ENCODE data around the gene PARP12.

DNA sequence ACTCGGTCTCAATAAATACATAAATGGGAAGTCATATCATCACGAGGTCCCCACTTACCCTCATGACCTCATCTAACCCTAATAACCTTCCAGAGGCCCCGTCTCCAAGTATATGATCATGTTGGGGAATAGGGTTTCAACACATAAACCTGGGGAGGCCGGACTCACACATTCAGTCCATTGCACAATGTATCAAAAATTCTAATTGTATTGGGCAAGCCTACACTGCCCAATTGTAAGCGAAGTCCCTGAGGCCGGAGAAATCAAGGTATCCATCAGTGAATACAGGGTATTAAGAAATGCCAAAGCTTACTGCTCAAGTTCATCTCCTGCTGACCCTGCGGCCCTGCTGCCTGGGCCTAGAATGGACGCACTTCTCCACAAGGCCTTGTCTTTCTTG is 69.6 kb downstream of the PARP12 start:
- TF ChIP-seq POLR2A (IDR thresholded peaks at IDR 0.05) = no peak
- TF ChIP-seq, protein P1, sequence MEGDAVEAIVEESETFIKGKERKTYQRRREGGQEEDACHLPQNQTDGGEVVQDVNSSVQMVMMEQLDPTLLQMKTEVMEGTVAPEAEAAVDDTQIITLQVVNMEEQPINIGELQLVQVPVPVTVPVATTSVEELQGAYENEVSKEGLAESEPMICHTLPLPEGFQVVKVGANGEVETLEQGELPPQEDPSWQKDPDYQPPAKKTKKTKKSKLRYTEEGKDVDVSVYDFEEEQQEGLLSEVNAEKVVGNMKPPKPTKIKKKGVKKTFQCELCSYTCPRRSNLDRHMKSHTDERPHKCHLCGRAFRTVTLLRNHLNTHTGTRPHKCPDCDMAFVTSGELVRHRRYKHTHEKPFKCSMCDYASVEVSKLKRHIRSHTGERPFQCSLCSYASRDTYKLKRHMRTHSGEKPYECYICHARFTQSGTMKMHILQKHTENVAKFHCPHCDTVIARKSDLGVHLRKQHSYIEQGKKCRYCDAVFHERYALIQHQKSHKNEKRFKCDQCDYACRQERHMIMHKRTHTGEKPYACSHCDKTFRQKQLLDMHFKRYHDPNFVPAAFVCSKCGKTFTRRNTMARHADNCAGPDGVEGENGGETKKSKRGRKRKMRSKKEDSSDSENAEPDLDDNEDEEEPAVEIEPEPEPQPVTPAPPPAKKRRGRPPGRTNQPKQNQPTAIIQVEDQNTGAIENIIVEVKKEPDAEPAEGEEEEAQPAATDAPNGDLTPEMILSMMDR (IDR thresholded peaks at IDR 0.05) = no peak
